Iris pigment epithelial cell (primary cell): Measurements from ENCODE around the gene TMEM202.
A peak's percentile ranks its signal among the peaks of the same experiment; 100 is the strongest.
"Not testable (repeated sequence)": the region's sequence is repeated elsewhere in the genome, so short reads cannot be mapped to it uniquely, and the experiment has no call there.

Experiments used
- DNase-seq: peaks from one replicate; pipeline ENCODE4 v3.0.0-alpha.2; 2011; ENCODE audit warnings: low read depth

TMEM202 gene

GRCh38 chr15:72397796-72398588 is at the start of gene TMEM202:
Gene TMEM202, plus strand, starts transcription at chr15:72398305. Its CDS starts 22 bp downstream, at chr15:72398327.
- no peak for DNase-seq

- peak; percentile 39 for DNase-seq
Observed at GRCh38 chr15:72353266-72353665, 44.8 kb upstream of the TMEM202 start.

GRCh38 chr15:72354496-72354895 is 43.6 kb upstream of the TMEM202 start:
- no peak for DNase-seq

GRCh38 chr15:72358121-72358520 is 40.0 kb upstream of the TMEM202 start:
- no peak for DNase-seq

GRCh38 chr15:72358650-72359171 is 39.4 kb upstream of the TMEM202 start:
- peak; percentile 84 for DNase-seq

- DNase-seq, result no peak
Observed at GRCh38 chr15:72361176-72361575, 36.9 kb upstream of the TMEM202 start.

- no peak for DNase-seq
Observed at GRCh38 chr15:72365844-72366243, 32.3 kb upstream of the TMEM202 start.

GRCh38 chr15:72368325-72368724 is 29.8 kb upstream of the TMEM202 start:
- no peak for DNase-seq

GRCh38 chr15:72368899-72369298 is 29.2 kb upstream of the TMEM202 start:
- DNase-seq, result no peak

GRCh38 chr15:72369964-72370363 is 28.1 kb upstream of the TMEM202 start:
- DNase-seq, result peak; percentile 34

GRCh38 chr15:72372361-72372760 is 25.7 kb upstream of the TMEM202 start:
- no peak for DNase-seq

- peak; percentile 9 for DNase-seq
Observed at GRCh38 chr15:72375501-72375845, 22.6 kb upstream of the TMEM202 start.

GRCh38 chr15:72375846-72376581 is 22.1 kb upstream of the TMEM202 start, which contains the start of gene HEXA:
Gene HEXA, minus strand, starts transcription at chr15:72376014. Its CDS starts 42 bp downstream, at chr15:72375972.
- DNase-seq, result peak; percentile 92

- no peak for DNase-seq
Observed at GRCh38 chr15:72377331-72377730, 20.8 kb upstream of the TMEM202 start.

- not testable (repeated sequence) for DNase-seq
Observed at GRCh38 chr15:72379106-72379505, 19.0 kb upstream of the TMEM202 start.

- no peak for DNase-seq
Observed at GRCh38 chr15:72379856-72380430, 18.2 kb upstream of the TMEM202 start.

- DNase-seq, result no peak
Observed at GRCh38 chr15:72380743-72381142, 17.4 kb upstream of the TMEM202 start.

GRCh38 chr15:72382146-72382545 is 16.0 kb upstream of the TMEM202 start:
- DNase-seq, result no peak

GRCh38 chr15:72387741-72388140 is 10.4 kb upstream of the TMEM202 start:
- DNase-seq, result no peak

- DNase-seq, result no peak
Observed at GRCh38 chr15:72389231-72389630, 8.9 kb upstream of the TMEM202 start.

- DNase-seq, result not testable (repeated sequence)
Observed at GRCh38 chr15:72396331-72396730, 1.8 kb upstream of the TMEM202 start.

- DNase-seq, result no peak
Observed at GRCh38 chr15:72398648-72399047, 543 bp downstream of the TMEM202 start.

- DNase-seq, result no peak
Observed at GRCh38 chr15:72402726-72403125, 4.6 kb downstream of the TMEM202 start.
